A549 (cell line): ENCODE data around the gene SLC10A7. TPM values are rescaled to one million over a fixed set of nuclear protein-coding genes. Genes with fewer than 3 reads are reported as not detected.

Experiments used
- ATAC-seq, 2 experiments: fragments of 200-7000 bp in 1 of 2; fragments of >200 bp in 1 of 2; cut with Nextera tagmentation in 1 of 2; cut with Tn5 transposase in 1 of 2; 3 replicates each; pipeline versions ENCODE4 v1.8.0 to v1.9.1; 2018 to 2020; ENCODE audit warnings: mild to moderate bottlenecking in 1 of 2, moderate library complexity in 1 of 2
- CTCF ChIA-PET: fragments of 300-600 bp; sonication (Branson Sonifier 250); formaldehyde crosslinking; extraction: SDS; loops from one replicate; lab custom pipeline; 2021; ENCODE audit warnings: antibody characterized with exemption, inconsistent platforms; lab: Yijun Ruan, JAX
- POLR2A ChIA-PET: fragments of 350-600 bp; formaldehyde crosslinking; extraction: SDS; loops from one replicate; lab custom pipeline; 2021; ENCODE audit warnings: antibody characterized with exemption, inconsistent platforms; lab: Yijun Ruan, JAX
- DNase-seq, 2 experiments: peaks; one replicate each; pipeline versions ENCODE4 v3.0.0 to v3.0.0-alpha.2; 2011 to 2016; ENCODE audit warnings: low read depth in 1 of 2, low spot score in 1 of 2
- FAIRE-seq: peaks from 2 replicates; lab custom pipeline; 2011; peaks lifted over from hg19 to GRCh38; lab: Jason Lieb, UNC
- H3K27ac ChIP-seq, 2 experiments: fragments of >200 bp; sonication (Bioruptor Twin); formaldehyde crosslinking; 3 replicates each; pipeline ENCODE4 v1.5.1; 2016 to 2017
- H3K4me1 ChIP-seq: fragments of >200 bp; sonication (Bioruptor Twin); formaldehyde crosslinking; 3 replicates; pipeline ENCODE4 v1.6.1; 2016
- H3K4me2 ChIP-seq: fragments of >200 bp; sonication (Bioruptor Twin); formaldehyde crosslinking; 3 replicates; pipeline ENCODE4 v1.6.1; 2016
- H3K4me3 ChIP-seq: fragments of >200 bp; sonication (Bioruptor Twin); formaldehyde crosslinking; 3 replicates; pipeline ENCODE4 v1.5.1; 2016
- H3K9me3 ChIP-seq: fragments of >200 bp; sonication (Bioruptor Twin); formaldehyde crosslinking; 3 replicates; pipeline ENCODE4 v1.6.1; 2016
- CBX8 ChIP-seq: fragments of 200-600 bp; sonication (generic); IDR thresholded peaks from 2 replicates; pipeline ENCODE4 v1.6.1; 2016
- CHD2 ChIP-seq: fragments of 150-350 bp; IDR thresholded peaks from 2 replicates; pipeline ENCODE4 v1.6.1; 2014; ENCODE audit warnings: low read length; ENCODE audit not compliant: partially characterized antibody
- EHMT2 ChIP-seq: fragments of 200-600 bp; sonication (generic); IDR thresholded peaks from 2 replicates; pipeline ENCODE4 v1.6.1; 2016; ENCODE audit warnings: antibody characterized with exemption, low read depth, mild to moderate bottlenecking, moderate library complexity
- FOSL2 ChIP-seq, 2 experiments: fragments of 450-650 bp in 1 of 2; fragments of >200 bp in 1 of 2; sonication (Bioruptor Twin) in 1 of 2; formaldehyde crosslinking; IDR thresholded peaks; 2 replicates each; pipeline versions ENCODE4 v1.5.0 to v1.6.1; 2016 to 2020; ENCODE audit warnings: mild to moderate bottlenecking in 1 of 2, moderate library complexity in 1 of 2
- FOXS1 ChIP-seq: fragments of 250-450 bp; sonication (Bioruptor Pico); IDR thresholded peaks from 2 replicates; pipeline ENCODE4 v1.5.0; 2020; ENCODE audit warnings: mild to moderate bottlenecking, moderate library complexity
- HDAC2 ChIP-seq: fragments of 200-600 bp; sonication (generic); IDR thresholded peaks from 2 replicates; pipeline ENCODE4 v1.6.1; 2016
- HEYL ChIP-seq: fragments of 250-450 bp; sonication (Bioruptor Pico); IDR thresholded peaks from 2 replicates; pipeline ENCODE4 v1.8.0; 2021; ENCODE audit warnings: mild to moderate bottlenecking, moderate library complexity
- HOXB13 ChIP-seq: fragments of 250-450 bp; sonication (Bioruptor Pico); IDR thresholded peaks from 2 replicates; pipeline ENCODE4 v1.5.0; 2020; ENCODE audit warnings: low read depth, mild to moderate bottlenecking, moderate library complexity
- HOXB5 ChIP-seq: fragments of 250-450 bp; sonication (Bioruptor Pico); IDR thresholded peaks from 2 replicates; pipeline ENCODE4 v1.5.0; 2020; ENCODE audit warnings: mild to moderate bottlenecking, moderate library complexity
- KDM5A ChIP-seq: fragments of 200-600 bp; sonication (generic); IDR thresholded peaks from 2 replicates; pipeline ENCODE4 v1.6.1; 2016; ENCODE audit warnings: antibody characterized with exemption, mild to moderate bottlenecking
- MAFK ChIP-seq: fragments of 450-650 bp; IDR thresholded peaks from 2 replicates; pipeline ENCODE4 v1.6.1; 2014; ENCODE audit not compliant: partially characterized antibody
- NFE2L2 ChIP-seq: fragments of 150-350 bp; conservative IDR thresholded peaks from 2 replicates; pipeline ENCODE4 v1.6.1; 2014; ENCODE audit warnings: low read length
- NPAS2 ChIP-seq: fragments of 250-450 bp; sonication (Bioruptor Pico); IDR thresholded peaks from 2 replicates; pipeline ENCODE4 v1.8.0; 2022; ENCODE audit warnings: mild to moderate bottlenecking, moderate library complexity, borderline replicate concordance
- RAD21 ChIP-seq, 2 experiments: fragments of >200 bp in 1 of 2; sonication (Bioruptor Twin) in 1 of 2; formaldehyde crosslinking in 1 of 2; IDR thresholded peaks in 1 of 2; conservative IDR thresholded peaks in 1 of 2; 2 replicates in 1 of 2; 3 replicates in 1 of 2; pipeline ENCODE4 v1.6.1; 2012 to 2018; ENCODE audit warnings: inconsistent platforms in 1 of 2
- RNF2 ChIP-seq: fragments of 200-600 bp; sonication (generic); IDR thresholded peaks from 2 replicates; pipeline ENCODE4 v1.6.1; 2016; ENCODE audit warnings: low read depth, mild to moderate bottlenecking, antibody characterized with exemption, moderate library complexity, borderline replicate concordance
- TP53 ChIP-seq: fragments of 250-450 bp; sonication (Bioruptor Pico); IDR thresholded peaks from 2 replicates; pipeline ENCODE4 v1.5.0; 2021; ENCODE audit warnings: mild to moderate bottlenecking, moderate library complexity
- ZFP36 ChIP-seq: fragments of 450-650 bp; IDR thresholded peaks from 2 replicates; pipeline ENCODE4 v1.6.1; 2014; ENCODE audit warnings: borderline replicate concordance; ENCODE audit not compliant: partially characterized antibody
- ZNF302 ChIP-seq: fragments of 250-450 bp; sonication (Bioruptor Pico); IDR thresholded peaks from 2 replicates; pipeline ENCODE4 v1.9.0; 2021; ENCODE audit warnings: inconsistent platforms, mild to moderate bottlenecking, moderate library complexity
- ZSCAN20 ChIP-seq: fragments of 250-450 bp; sonication (Bioruptor Pico); IDR thresholded peaks from 2 replicates; pipeline ENCODE4 v1.8.0; 2022; ENCODE audit warnings: mild to moderate bottlenecking, moderate library complexity
- WGBS: methylation state at CpG from one replicate; pipeline ENCODE4 v1.1.6; 2017; ENCODE audit errors: missing lambda C conversion rate; 5-methylcytosine and 5-hydroxymethylcytosine counted together
- polyA plus RNA-seq, 4 experiments: library from polyadenylated mRNA; depleted of rRNA in 3 of 4; stranded (reverse); fragments of >200 nt; fragmentation: RNase III in 1 of 4; extraction: RNeasy Plus Mini Kit Qiagen cat#74134 plus additional on column Dnase treatment in 1 of 4; gene quantifications; 2 replicates in 3 of 4; 3 replicates in 1 of 4; pipeline ENCODE4 v1.2.3, GENCODE V29; 2011 to 2017
- TF ChIP-seq, protein P1 (sequence below): fragments of 450-650 bp; IDR thresholded peaks from 2 replicates; pipeline ENCODE4 v1.6.1; 2014; ENCODE audit warnings: antibody characterized with exemption
- TF ChIP-seq, protein P2 (sequence below): fragments of >200 bp; sonication (Bioruptor Twin); formaldehyde crosslinking; IDR thresholded peaks from 3 replicates; pipeline ENCODE4 v1.6.1; 2016
- TF ChIP-seq, protein P3 (sequence below): fragments of >200 bp; sonication (Bioruptor Twin); formaldehyde crosslinking; IDR thresholded peaks from 3 replicates; pipeline ENCODE4 v1.5.1; 2016
- TF ChIP-seq, protein P4 (sequence below): fragments of 200-600 bp; sonication (generic); IDR thresholded peaks from 2 replicates; pipeline ENCODE4 v1.6.1; 2016; ENCODE audit warnings: antibody characterized with exemption, mild to moderate bottlenecking, moderate library complexity

The SLC10A7 gene
- polyA plus RNA-seq, 2 of the 4 experiments (the other 2 are of a cell fraction), result 1.3 to 6.5 TPM

DNA sequence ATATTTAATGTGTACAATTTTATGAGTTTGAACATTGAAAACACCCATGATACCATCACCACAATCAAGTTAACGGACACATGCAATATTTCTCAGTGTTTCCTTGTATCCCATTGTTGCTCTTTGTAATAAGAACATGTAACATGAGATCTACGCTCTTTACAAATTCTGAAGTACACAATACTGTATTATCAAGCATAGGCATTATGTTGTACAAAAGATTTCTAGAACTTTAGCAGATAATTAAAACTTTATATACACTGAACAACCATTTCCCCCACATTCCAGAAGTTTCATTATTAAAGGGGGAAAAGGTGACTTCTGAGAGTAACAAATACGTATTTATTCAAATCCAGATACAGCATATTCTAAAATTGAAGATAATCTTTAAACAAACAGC is 114.5 kb downstream of the SLC10A7 start:
- Histone ChIP-seq H3K4me3 (no peak overlapping the region), H3K27ac (no peak overlapping the region)
- no peak for DNase-seq
- no peak for ATAC-seq
- no peak for TF ChIP-seq ZNF302 (CRISPR knock-in tag)
- no peak for TF ChIP-seq NFE2L2
- no peak for TF ChIP-seq CBX8
- TF ChIP-seq, protein P1, sequence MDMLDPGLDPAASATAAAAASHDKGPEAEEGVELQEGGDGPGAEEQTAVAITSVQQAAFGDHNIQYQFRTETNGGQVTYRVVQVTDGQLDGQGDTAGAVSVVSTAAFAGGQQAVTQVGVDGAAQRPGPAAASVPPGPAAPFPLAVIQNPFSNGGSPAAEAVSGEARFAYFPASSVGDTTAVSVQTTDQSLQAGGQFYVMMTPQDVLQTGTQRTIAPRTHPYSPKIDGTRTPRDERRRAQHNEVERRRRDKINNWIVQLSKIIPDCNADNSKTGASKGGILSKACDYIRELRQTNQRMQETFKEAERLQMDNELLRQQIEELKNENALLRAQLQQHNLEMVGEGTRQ, result no peak
- no peak for TF ChIP-seq ZFP36
- TF ChIP-seq, protein P2, sequence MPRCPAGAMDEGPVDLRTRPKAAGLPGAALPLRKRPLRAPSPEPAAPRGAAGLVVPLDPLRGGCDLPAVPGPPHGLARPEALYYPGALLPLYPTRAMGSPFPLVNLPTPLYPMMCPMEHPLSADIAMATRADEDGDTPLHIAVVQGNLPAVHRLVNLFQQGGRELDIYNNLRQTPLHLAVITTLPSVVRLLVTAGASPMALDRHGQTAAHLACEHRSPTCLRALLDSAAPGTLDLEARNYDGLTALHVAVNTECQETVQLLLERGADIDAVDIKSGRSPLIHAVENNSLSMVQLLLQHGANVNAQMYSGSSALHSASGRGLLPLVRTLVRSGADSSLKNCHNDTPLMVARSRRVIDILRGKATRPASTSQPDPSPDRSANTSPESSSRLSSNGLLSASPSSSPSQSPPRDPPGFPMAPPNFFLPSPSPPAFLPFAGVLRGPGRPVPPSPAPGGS, result no peak
- TF ChIP-seq, protein P3, sequence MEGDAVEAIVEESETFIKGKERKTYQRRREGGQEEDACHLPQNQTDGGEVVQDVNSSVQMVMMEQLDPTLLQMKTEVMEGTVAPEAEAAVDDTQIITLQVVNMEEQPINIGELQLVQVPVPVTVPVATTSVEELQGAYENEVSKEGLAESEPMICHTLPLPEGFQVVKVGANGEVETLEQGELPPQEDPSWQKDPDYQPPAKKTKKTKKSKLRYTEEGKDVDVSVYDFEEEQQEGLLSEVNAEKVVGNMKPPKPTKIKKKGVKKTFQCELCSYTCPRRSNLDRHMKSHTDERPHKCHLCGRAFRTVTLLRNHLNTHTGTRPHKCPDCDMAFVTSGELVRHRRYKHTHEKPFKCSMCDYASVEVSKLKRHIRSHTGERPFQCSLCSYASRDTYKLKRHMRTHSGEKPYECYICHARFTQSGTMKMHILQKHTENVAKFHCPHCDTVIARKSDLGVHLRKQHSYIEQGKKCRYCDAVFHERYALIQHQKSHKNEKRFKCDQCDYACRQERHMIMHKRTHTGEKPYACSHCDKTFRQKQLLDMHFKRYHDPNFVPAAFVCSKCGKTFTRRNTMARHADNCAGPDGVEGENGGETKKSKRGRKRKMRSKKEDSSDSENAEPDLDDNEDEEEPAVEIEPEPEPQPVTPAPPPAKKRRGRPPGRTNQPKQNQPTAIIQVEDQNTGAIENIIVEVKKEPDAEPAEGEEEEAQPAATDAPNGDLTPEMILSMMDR, result no peak
- no peak for TF ChIP-seq FOSL2 (IDR thresholded peaks at IDR 0.05)
- no peak for TF ChIP-seq FOSL2 (CRISPR knock-in tag; IDR thresholded peaks at IDR 0.05)
- TF ChIP-seq HEYL (CRISPR knock-in tag), result no peak
- no peak for TF ChIP-seq ZSCAN20 (CRISPR knock-in tag)
- no peak for TF ChIP-seq TP53 (CRISPR knock-in tag)
- no peak for TF ChIP-seq HDAC2
- no peak for TF ChIP-seq EHMT2
- TF ChIP-seq RNF2, result no peak
- no peak for TF ChIP-seq CHD2
- TF ChIP-seq RAD21 (conservative IDR thresholded peaks at IDR 0.05 in 1 of 2, IDR thresholded peaks at IDR 0.05 in 1 of 2), result no peak
- no peak for TF ChIP-seq HOXB5 (CRISPR knock-in tag)
- TF ChIP-seq, protein P4, sequence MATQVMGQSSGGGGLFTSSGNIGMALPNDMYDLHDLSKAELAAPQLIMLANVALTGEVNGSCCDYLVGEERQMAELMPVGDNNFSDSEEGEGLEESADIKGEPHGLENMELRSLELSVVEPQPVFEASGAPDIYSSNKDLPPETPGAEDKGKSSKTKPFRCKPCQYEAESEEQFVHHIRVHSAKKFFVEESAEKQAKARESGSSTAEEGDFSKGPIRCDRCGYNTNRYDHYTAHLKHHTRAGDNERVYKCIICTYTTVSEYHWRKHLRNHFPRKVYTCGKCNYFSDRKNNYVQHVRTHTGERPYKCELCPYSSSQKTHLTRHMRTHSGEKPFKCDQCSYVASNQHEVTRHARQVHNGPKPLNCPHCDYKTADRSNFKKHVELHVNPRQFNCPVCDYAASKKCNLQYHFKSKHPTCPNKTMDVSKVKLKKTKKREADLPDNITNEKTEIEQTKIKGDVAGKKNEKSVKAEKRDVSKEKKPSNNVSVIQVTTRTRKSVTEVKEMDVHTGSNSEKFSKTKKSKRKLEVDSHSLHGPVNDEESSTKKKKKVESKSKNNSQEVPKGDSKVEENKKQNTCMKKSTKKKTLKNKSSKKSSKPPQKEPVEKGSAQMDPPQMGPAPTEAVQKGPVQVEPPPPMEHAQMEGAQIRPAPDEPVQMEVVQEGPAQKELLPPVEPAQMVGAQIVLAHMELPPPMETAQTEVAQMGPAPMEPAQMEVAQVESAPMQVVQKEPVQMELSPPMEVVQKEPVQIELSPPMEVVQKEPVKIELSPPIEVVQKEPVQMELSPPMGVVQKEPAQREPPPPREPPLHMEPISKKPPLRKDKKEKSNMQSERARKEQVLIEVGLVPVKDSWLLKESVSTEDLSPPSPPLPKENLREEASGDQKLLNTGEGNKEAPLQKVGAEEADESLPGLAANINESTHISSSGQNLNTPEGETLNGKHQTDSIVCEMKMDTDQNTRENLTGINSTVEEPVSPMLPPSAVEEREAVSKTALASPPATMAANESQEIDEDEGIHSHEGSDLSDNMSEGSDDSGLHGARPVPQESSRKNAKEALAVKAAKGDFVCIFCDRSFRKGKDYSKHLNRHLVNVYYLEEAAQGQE, result no peak
- TF ChIP-seq MAFK, result no peak
- TF ChIP-seq, all 56 proteins: peak for 0
- Histone ChIP-seq H3K9me3 (no peaks in the 10 kb centered on the region), H3K4me2 (no peak overlapping the region), H3K4me1 (no peaks in the 10 kb centered on the region)
- 60% methylated on average over 3 of the region's 3 CpGs for WGBS
- POLR2A ChIA-PET, result no interaction called here
- FAIRE-seq, result no peak
- CTCF ChIA-PET, result no interaction called here

DNA sequence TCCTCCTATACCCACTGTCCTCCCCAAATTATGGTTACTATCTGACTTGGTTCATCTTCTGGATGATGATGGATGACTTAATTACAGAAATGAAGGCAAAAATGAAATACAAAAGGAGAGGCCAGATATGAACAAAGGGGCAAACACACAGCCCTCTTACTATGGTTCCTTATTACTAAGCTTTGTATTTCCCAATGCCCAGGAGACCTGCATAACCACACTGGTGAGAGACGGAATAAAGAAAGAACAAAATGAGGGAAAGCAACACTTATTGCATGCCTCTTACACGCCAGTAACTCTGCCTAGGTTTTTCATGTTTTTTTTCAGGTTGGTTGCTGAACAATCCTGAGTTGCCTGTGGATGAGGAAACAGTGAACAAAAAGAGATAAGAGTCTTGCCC is 120.5 kb downstream of the SLC10A7 start:
- Histone ChIP-seq H3K4me3 (no peak overlapping the region), H3K9me3 (no peaks in the 10 kb centered on the region), H3K4me1 (no peaks in the 10 kb centered on the region)
- WGBS, result 70% methylated on average over 2 of the region's 2 CpGs
- FAIRE-seq (no peak), DNase-seq (no peak)
- POLR2A ChIA-PET, result no interaction called here
- CTCF ChIA-PET, result no interaction called here
- TF ChIP-seq KDM5A, result no peak
- TF ChIP-seq NPAS2, result no peak
- no peak for TF ChIP-seq FOXS1 (CRISPR knock-in tag)
- TF ChIP-seq ZNF302 (CRISPR knock-in tag), result no peak
- TF ChIP-seq EHMT2, result no peak
- no peak for TF ChIP-seq HOXB13 (CRISPR knock-in tag)
- TF ChIP-seq, all 56 proteins: peak for 0
- Histone ChIP-seq H3K27ac (no peak overlapping the region), H3K4me2 (no peak overlapping the region)
- no peak for ATAC-seq
